Stimulated activated CD4-positive, alpha-beta T cell treated with anti-CD3 and anti-CD28 coated beads, Interleukin-2, amount 100 ng/mL, for 4 hours (primary cell): Measurements from ENCODE around the gene STXBP4.
A peak's percentile ranks its signal among the peaks of the same experiment; 100 is the strongest.
"Not testable (repeated sequence)": the region's sequence is repeated elsewhere in the genome, so short reads cannot be mapped to it uniquely, and the experiment has no call there.

ENCODE experiments used
- DNase-seq: peaks from one replicate; pipeline ENCODE4 v3.0.0-alpha.2; 2020; ENCODE audit warnings: low read depth

Gene STXBP4

GRCh38 chr17:55057184-55057583 lies 88.6 kb downstream of the STXBP4 start:
- DNase-seq: no peak

- DNase-seq: no peak
Measured at GRCh38 chr17:55059724-55060123, 91.2 kb downstream of the STXBP4 start.

- no peak for DNase-seq
Measured at GRCh38 chr17:55062921-55063320, 94.4 kb downstream of the STXBP4 start.

- DNase-seq: no peak
Measured at GRCh38 chr17:55063885-55064874, 95.6 kb downstream of the STXBP4 start.

- DNase-seq: no peak
Measured at GRCh38 chr17:55067697-55068439, 99.3 kb downstream of the STXBP4 start.

GRCh38 chr17:55068862-55069811 lies 100.6 kb downstream of the STXBP4 start:
- no peak for DNase-seq

- DNase-seq: no peak
Measured at GRCh38 chr17:55069983-55070529, 101.5 kb downstream of the STXBP4 start.

GRCh38 chr17:55072898-55073297 lies 104.3 kb downstream of the STXBP4 start:
- DNase-seq: no peak

- DNase-seq: not testable (repeated sequence)
Measured at GRCh38 chr17:55073467-55073866, 104.9 kb downstream of the STXBP4 start.

GRCh38 chr17:55081559-55081958 lies 113.0 kb downstream of the STXBP4 start:
- no peak for DNase-seq

GRCh38 chr17:55086635-55087058 lies 118.1 kb downstream of the STXBP4 start:
- no peak for DNase-seq

- DNase-seq: no peak
Measured at GRCh38 chr17:55089256-55089655, 120.7 kb downstream of the STXBP4 start.

GRCh38 chr17:55090079-55090492 lies 121.5 kb downstream of the STXBP4 start:
- DNase-seq: peak; percentile 6

- no peak for DNase-seq
Measured at GRCh38 chr17:55093353-55093752, 124.8 kb downstream of the STXBP4 start.

- DNase-seq: no peak
Measured at GRCh38 chr17:55098765-55099164, 130.2 kb downstream of the STXBP4 start.

- DNase-seq: no peak
Measured at GRCh38 chr17:55110521-55110920, 142.0 kb downstream of the STXBP4 start.

- no peak for DNase-seq
Measured at GRCh38 chr17:55114283-55114682, 145.7 kb downstream of the STXBP4 start.

- no peak for DNase-seq
Measured at GRCh38 chr17:55116440-55116914, 147.9 kb downstream of the STXBP4 start.

- DNase-seq: no peak
Measured at GRCh38 chr17:55117164-55117563, 148.6 kb downstream of the STXBP4 start.

GRCh38 chr17:55120651-55121050 lies 152.1 kb downstream of the STXBP4 start:
- DNase-seq: no peak

- DNase-seq: no peak
Measured at GRCh38 chr17:55121268-55121667, 152.7 kb downstream of the STXBP4 start.
